Upper lobe of right lung (tissue), 1 donor: ENCODE data around the gene ZRANB1. TPM values are rescaled to one million over a fixed set of nuclear protein-coding genes. Genes with fewer than 3 reads are reported as not detected.

Experiments
- ATAC-seq: fragments of 200-7000 bp; cut with Tn5 transposase; one replicate; pipeline ENCODE4 v1.9.1; 2020; ENCODE audit warnings: mild to moderate bottlenecking, moderate library complexity
- DNase-seq: peaks from one replicate; pipeline ENCODE4 v3.0.0-alpha.2; 2020
- H3K27ac ChIP-seq: fragments of 200-600 bp; one replicate; pipeline ENCODE4 v1.8.0; 2022
- H3K27me3 ChIP-seq: fragments of 200-600 bp; one replicate; pipeline ENCODE4 v1.8.0; 2022; ENCODE audit warnings: mild to moderate bottlenecking
- H3K36me3 ChIP-seq: fragments of 200-600 bp; one replicate; pipeline ENCODE4 v1.8.0; 2022
- H3K4me1 ChIP-seq: fragments of 200-600 bp; one replicate; pipeline ENCODE4 v1.8.0; 2022
- H3K4me3 ChIP-seq: fragments of 200-600 bp; one replicate; pipeline ENCODE4 v1.8.0; 2022; ENCODE audit warnings: mild to moderate bottlenecking
- H3K9me3 ChIP-seq: fragments of 200-600 bp; one replicate; pipeline ENCODE4 v1.8.0; 2022
- CTCF ChIP-seq: fragments of 200-600 bp; IDR thresholded peaks from one replicate; pipeline ENCODE4 v1.8.0; 2022; ENCODE audit warnings: antibody characterized with exemption
- intact Hi-C: fragments of 100-400 bp; cut with DNase I; formaldehyde crosslinking; loops from one replicate; pipeline ENCODE4 v1.11.0; 2022
- total RNA-seq: library from RNA; stranded (reverse); fragmentation: NEBNext Ultra II Directional; extraction: Animal tissue kit (Norgen Biotek cat#: 25700); gene quantifications from one replicate; pipeline ENCODE4 v1.2.1, GENCODE V29; 2021
- donor health status: DM: no; HTN: yes; CAD: no; lungs with severe emphysema.

ZRANB1 gene
- total RNA-seq, 1 donor from 2014 or later = 20.5 TPM

- ATAC-seq (no peak), DNase-seq (no peak)
- Histone ChIP-seq H3K4me1 (no peaks in the 10 kb centered on the region), H3K27me3 (no peaks in the 10 kb centered on the region), H3K9me3 (no peaks in the 10 kb centered on the region), H3K4me3 (no peak overlapping the region), H3K27ac (no peak overlapping the region), H3K36me3 (peaks cover 50% of the 10 kb centered on the region)
- no peak for TF ChIP-seq CTCF
- intact Hi-C loops = no loop called here
These were observed 35.2 kb downstream of the ZRANB1 start for GRCh38 chr10:124977161-124977560.

GRCh38 chr10:124977648-124978375 lies 35.9 kb downstream of the ZRANB1 start:
- TF ChIP-seq CTCF = no peak
- intact Hi-C loops = no loop called here
- peaks cover 51% of the 10 kb centered on the region for H3K36me3 ChIP-seq
- no peak overlapping the region for H3K27ac ChIP-seq
- no peaks in the 10 kb centered on the region for H3K9me3 ChIP-seq
- H3K4me1 ChIP-seq = no peaks in the 10 kb centered on the region
- H3K27me3 ChIP-seq = no peaks in the 10 kb centered on the region
- no peak for DNase-seq
- no peak overlapping the region for H3K4me3 ChIP-seq
- ATAC-seq = peak; percentile 57

- ATAC-seq = no peak
- no peak for DNase-seq
- no peak for TF ChIP-seq CTCF
- Histone ChIP-seq H3K27ac (no peak overlapping the region), H3K4me3 (no peak overlapping the region), H3K27me3 (no peaks in the 10 kb centered on the region), H3K36me3 (peaks cover 51% of the 10 kb centered on the region), H3K9me3 (no peaks in the 10 kb centered on the region), H3K4me1 (no peaks in the 10 kb centered on the region)
- intact Hi-C loops = no loop called here
These were observed 36.4 kb downstream of the ZRANB1 start for GRCh38 chr10:124978376-124978725.

GRCh38 chr10:124983321-124983720 lies 41.4 kb downstream of the ZRANB1 start:
- no peaks in the 10 kb centered on the region for H3K4me1 ChIP-seq
- H3K27ac ChIP-seq = no peak overlapping the region
- intact Hi-C loops = no loop called here
- H3K36me3 ChIP-seq = peaks cover 69% of the 10 kb centered on the region
- no peaks in the 10 kb centered on the region for H3K27me3 ChIP-seq
- H3K4me3 ChIP-seq = no peak overlapping the region
- H3K9me3 ChIP-seq = no peaks in the 10 kb centered on the region
- TF ChIP-seq CTCF = no peak
- ATAC-seq (no peak), DNase-seq (no peak)

- no peaks in the 10 kb centered on the region for H3K4me1 ChIP-seq
- no peaks in the 10 kb centered on the region for H3K27me3 ChIP-seq
- no peak for ATAC-seq
- H3K4me3 ChIP-seq = no peak overlapping the region
- no peak overlapping the region for H3K27ac ChIP-seq
- no peak for TF ChIP-seq CTCF
- H3K9me3 ChIP-seq = no peaks in the 10 kb centered on the region
- H3K36me3 ChIP-seq = peaks cover 80% of the 10 kb centered on the region
- no peak for DNase-seq
- intact Hi-C loops = no loop called here
These were observed 42.5 kb downstream of the ZRANB1 start for GRCh38 chr10:124984376-124984775.

- Histone ChIP-seq H3K4me3 (no peak overlapping the region), H3K27ac (no peak overlapping the region), H3K27me3 (no peaks in the 10 kb centered on the region), H3K36me3 (peaks cover 84% of the 10 kb centered on the region), H3K4me1 (no peaks in the 10 kb centered on the region), H3K9me3 (no peaks in the 10 kb centered on the region)
- no peak for DNase-seq
- no peak for ATAC-seq
- intact Hi-C loops = no loop called here
- TF ChIP-seq CTCF = no peak
These were observed 43.2 kb downstream of the ZRANB1 start for GRCh38 chr10:124985162-124985561.
